H1 (cell line): ENCODE measurements around the gene COL28A1. TPM values are rescaled to one million over a fixed set of nuclear protein-coding genes. Genes with fewer than 3 reads are reported as not detected.

Source experiments
- ASH2L ChIP-seq: fragments of 200-600, 300-600 bp; sonication (generic); IDR thresholded peaks from one replicate; pipeline ENCODE4 v1.7.1; 2017; ENCODE audit warnings: low read length
- CEBPB ChIP-seq: IDR thresholded peaks from 2 replicates; pipeline ENCODE4 v1.6.1; 2012; ENCODE audit warnings: low read depth, low read length
- CHD7 ChIP-seq: fragments of 300-600 bp; sonication (generic); IDR thresholded peaks from 2 replicates; pipeline ENCODE4 v1.7.1; 2012; ENCODE audit warnings: low read length, moderate library complexity, mild to moderate bottlenecking, inconsistent platforms; ENCODE audit not compliant: insufficient replicate concordance
- CTBP2 ChIP-seq: IDR thresholded peaks from 2 replicates; pipeline ENCODE4 v1.7.0; 2011; ENCODE audit warnings: borderline replicate concordance, mild to moderate bottlenecking, moderate library complexity, mixed read lengths, low read length; ENCODE audit not compliant: insufficient read depth, insufficient read length
- MAFK ChIP-seq: IDR thresholded peaks from 2 replicates; pipeline ENCODE4 v1.6.1; 2012; ENCODE audit warnings: low read depth, mild to moderate bottlenecking, improper control_type of control experiment, low read length
- NANOG ChIP-seq: IDR thresholded peaks from 2 replicates; pipeline ENCODE4 v1.6.1; 2011; ENCODE audit warnings: low read length, low read depth, mild to moderate bottlenecking, inconsistent platforms; ENCODE audit not compliant: insufficient read depth, poor library complexity, severe bottlenecking
- POLR2AphosphoS5 ChIP-seq: IDR thresholded peaks from 2 replicates; pipeline ENCODE4 v1.6.1; 2011; ENCODE audit warnings: low read depth, low read length
- RBBP5 ChIP-seq: IDR thresholded peaks from 2 replicates; pipeline ENCODE4 v1.7.1; 2012; ENCODE audit warnings: low read depth, mild to moderate bottlenecking, inconsistent platforms, low read length, moderate library complexity, borderline replicate concordance
- TBP ChIP-seq: IDR thresholded peaks from 2 replicates; pipeline ENCODE4 v1.6.1; 2011; ENCODE audit warnings: low read depth, low read length, improper control_type of control experiment
- polyA plus RNA-seq, 7 experiments: library from polyadenylated mRNA; depleted of rRNA in 3 of 7; stranded (reverse) in 5 of 7; unstranded in 2 of 7; fragments of >200 nt in 5 of 7; fragments of 200-250 nt in 2 of 7; gene quantifications; 1 replicate in 5 of 7; 2 replicates in 1 of 7; 4 replicates in 1 of 7; pipeline versions ENCODE4 v1.2.1 to v1.2.3, GENCODE V29; 2011 to 2013; ENCODE audit warnings: missing spikeins in 2 of 7, mixed read lengths in 2 of 7
- total RNA-seq: library from RNA; stranded (reverse); fragmentation: NEBNext Ultra II Directional; extraction: Animal tissue kit (Norgen Biotek cat#: 25700); gene quantifications from 2 replicates; pipeline ENCODE4 v1.2.1, GENCODE V29; 2021

The COL28A1 gene
- total and polyA plus RNA-seq, 2 of the 8 experiments (the other 6 are each of a cell fraction or from before 2014, with no cell fraction given), result 0.22 to 0.38 TPM

DNA sequence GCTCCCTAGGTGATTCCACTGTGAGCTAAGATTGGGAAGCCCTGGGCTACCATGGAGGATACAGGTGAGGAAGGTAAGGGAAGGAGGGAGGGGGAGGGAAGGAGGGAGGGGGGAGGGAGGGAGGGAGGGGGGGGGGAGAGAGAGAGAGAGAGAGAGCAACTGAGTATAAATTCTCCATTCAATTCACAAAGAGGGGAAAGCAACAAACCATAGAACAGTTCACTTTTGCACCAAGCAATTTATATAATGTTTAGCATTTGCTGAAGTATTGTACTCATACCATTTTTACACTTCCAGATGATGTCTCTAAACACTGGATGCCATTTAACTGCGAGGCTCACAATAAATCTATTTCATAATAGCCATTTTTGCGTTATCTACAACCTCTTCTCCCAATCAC, 118.3 kb downstream of the COL28A1 start (continued):
- TF ChIP-seq CHD7 (no peak), TBP (no peak), ASH2L (no peak), RBBP5 (no peak), MAFK (no peak), CEBPB (no peak), POLR2AphosphoS5 (no peak), NANOG (no peak), CTBP2 (no peak)
